ENCODE measurements around the gene PARVA.

- no peak for TF ChIP-seq CTCF (conservative IDR thresholded peaks at IDR 0.05; ENCODE audit: low read depth, low read length)
- no peak for TF ChIP-seq POLR2A (IDR thresholded peaks at IDR 0.05; ENCODE audit: low read depth, low read length)
- TF ChIP-seq NFE2L2 (IDR thresholded peaks at IDR 0.05; ENCODE audit: low read depth, low read length), result no peak
- TF ChIP-seq SMC3 (IDR thresholded peaks at IDR 0.05; ENCODE audit: low read depth, low read length), result no peak
- TF ChIP-seq CEBPB (IDR thresholded peaks at IDR 0.05; ENCODE audit: low read depth, low read length), result no peak
- no peak for TF ChIP-seq ELK1 (IDR thresholded peaks at IDR 0.05; ENCODE audit: borderline replicate concordance, low read depth, low read length)
- no peak for TF ChIP-seq RAD21 (IDR thresholded peaks at IDR 0.05; ENCODE audit: low read length)
- TF ChIP-seq FOS (IDR thresholded peaks at IDR 0.05; ENCODE audit: low read depth, low read length), result no peak
These were observed 69.5 kb downstream of the PARVA start for GRCh38 chr11:12446863-12447262.
